NCI-H82 treated with DMSO at 0.1 percent for 48 hours (cell line): ENCODE measurements around the gene TMEM248.
A peak's percentile ranks its signal among the peaks of the same experiment; 100 is the strongest.
"Not testable (repeated sequence)": the region's sequence is repeated elsewhere in the genome, so short reads cannot be mapped to it uniquely, and the experiment has no call there.

Experiments
- DNase-seq: peaks from one replicate; lab custom pipeline; 2025; ENCODE audit not compliant: unreplicated experiment; lab: John Stamatoyannopoulos, UW

TMEM248 gene, protein sequence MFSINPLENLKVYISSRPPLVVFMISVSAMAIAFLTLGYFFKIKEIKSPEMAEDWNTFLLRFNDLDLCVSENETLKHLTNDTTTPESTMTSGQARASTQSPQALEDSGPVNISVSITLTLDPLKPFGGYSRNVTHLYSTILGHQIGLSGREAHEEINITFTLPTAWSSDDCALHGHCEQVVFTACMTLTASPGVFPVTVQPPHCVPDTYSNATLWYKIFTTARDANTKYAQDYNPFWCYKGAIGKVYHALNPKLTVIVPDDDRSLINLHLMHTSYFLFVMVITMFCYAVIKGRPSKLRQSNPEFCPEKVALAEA

DNA sequence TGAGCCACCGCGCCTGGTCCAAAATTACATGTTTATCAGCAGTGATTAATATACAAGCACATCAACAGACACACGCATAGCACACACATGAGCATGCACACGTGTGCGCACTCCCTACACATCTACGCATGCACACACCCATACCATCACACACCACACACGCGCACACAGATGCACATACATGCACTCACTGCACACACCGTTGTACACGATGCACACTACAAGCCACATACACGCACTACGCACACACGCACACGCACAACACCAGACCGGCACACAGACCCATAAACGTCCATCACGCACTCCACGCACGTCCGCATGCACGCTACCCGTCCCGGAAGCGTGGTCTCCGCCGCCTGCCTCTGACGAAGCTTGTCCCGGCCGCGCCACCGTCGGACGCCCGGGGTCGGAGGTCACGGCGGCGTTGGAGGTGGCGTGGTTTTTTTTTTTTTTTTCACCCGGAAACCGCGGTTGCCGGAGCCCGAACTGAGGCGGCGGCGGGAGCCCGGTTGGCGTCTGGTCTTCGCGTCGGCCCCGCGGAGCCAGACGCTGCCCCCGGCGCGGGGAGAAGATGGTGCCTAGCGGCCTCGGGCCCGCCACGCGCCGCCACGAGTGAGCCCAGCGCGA is at the start of gene TMEM248:
Gene TMEM248, plus strand, starts transcription at position 457 of the 627 bp plus-strand sequence. CDS start 20,641 bp downstream, outside the sequence.
- DNase-seq, result peak; percentile 47

DNA sequence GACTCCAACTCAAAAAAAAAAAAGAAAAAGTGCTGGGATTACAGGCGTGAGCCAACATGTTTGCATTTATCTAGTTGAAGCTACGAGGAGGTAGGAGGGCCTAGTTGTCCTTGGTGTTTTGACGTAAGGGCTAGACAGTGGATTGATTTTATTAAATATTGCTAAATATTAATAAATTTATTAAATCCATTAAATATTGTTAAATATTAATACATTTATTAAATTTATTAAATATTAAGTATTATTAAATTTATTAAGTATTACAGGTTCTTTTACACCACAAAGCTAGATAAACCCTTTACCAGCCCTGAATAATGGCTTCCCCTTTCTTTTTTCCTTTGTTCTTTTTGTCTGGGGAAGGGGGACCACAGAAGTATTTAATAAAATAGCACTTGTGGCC is 47.5 kb upstream of the TMEM248 start:
- no peak for DNase-seq

DNA sequence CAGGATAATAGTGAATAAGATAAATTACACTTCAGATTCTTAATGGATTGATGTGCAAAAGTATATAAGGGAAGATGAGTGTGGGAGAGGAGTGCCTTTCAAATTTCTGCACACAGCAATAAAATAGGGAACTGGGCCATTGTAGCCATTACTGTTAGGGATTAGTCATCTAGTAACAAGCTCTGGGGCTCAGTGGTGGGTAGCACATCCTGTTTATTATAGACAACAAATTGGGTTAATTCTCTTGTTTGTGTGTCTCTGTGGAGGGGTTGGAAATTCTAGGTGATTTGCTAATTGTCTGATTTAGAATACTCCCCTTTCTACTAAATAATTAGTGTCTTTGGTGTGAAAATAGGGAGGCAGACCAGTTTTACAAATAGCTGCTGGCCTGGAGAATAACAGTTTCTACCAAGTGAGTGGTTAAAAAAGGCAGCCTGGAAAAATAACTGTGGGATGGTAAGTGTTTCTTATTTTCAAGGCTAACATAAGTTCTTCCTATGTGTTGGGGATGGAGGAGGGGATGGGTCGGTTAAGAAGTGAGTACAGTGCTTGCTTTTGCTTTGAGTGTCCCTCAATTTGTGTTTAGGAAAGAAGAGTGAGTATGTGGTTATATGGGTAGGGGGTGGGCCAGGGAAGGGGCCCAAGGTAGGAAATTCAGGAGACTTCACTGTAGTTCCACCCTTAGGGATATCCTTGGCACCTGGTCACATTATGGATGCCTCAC is 43.3 kb upstream of the TMEM248 start:
- no peak for DNase-seq

DNA sequence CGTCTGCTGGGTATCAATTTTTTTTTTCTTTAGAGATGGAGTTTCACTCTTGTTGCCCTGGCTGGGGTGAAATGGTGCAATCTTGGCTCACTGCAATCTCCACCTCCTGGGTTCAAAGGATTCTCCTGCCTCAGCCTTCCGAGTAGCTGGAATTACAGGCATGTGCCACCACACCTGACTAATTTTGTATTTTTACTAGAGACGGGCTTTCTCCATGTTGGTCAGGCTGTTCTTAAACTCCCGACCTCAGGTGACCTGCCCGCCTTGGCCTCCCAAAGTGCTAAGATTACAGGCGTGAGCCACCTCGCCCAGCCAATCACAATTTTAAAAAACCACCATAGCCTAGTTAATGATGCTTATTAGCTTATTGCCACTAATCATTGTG is 42.7 kb upstream of the TMEM248 start:
- DNase-seq, result not testable (repeated sequence)

DNA sequence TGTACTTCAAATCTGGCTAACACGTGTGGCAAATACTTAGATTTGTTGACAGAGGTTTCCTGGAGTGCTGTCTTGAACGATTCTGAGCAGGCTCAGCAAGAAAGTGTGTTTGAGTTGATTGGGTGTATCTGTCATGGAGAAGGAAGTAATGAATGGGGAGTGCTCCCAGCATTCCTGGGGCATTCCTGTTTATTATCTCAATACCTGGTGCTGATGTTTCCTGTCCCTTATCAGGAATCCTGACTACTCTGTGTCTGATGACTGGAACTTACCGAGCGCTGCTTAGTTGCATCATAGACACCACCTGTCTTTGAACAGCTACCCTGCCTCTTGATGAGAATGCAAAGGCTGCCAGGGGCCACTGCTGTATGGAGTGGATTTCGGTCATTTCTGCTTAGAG is 41.0 kb upstream of the TMEM248 start:
- DNase-seq, result no peak

DNA sequence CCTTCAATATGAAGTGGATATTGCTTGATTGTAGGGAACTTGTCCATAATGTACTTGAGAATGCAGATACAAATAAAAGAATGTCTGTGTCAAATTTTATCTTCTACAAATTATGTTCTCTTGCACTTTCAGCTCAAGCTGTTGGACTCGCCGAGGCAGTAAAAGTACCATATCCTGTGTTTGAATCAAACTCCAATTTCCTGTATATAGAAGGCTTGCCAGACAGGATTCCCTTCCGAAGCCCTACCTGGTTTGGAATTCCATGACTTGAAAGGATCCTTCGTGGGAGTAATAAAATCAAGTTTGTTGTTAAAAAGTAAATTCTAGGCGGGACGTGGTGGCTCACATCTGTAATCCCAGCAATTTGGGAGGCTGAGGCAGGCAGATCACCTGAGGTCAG is 40.4 kb upstream of the TMEM248 start:
- DNase-seq, result not testable (repeated sequence)

DNA sequence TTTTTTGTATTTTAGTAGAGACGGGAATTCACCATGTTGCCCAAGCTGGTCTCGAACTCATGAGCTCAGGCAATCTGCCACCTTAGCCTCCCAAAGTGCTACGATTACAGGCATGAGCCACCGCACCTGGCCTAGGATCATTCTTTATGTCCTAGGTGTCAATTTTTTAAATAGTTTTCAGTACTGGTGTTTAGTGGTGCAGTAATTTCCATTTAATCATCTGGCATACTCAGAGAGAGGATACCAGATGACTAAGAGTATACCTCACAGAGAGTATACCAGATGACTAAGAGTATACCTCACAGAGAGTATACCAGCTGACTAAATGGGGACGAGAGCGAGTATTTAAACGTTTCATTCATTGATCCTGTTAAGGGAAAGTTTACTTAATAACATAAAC is 37.3 kb upstream of the TMEM248 start:
- no peak for DNase-seq

DNA sequence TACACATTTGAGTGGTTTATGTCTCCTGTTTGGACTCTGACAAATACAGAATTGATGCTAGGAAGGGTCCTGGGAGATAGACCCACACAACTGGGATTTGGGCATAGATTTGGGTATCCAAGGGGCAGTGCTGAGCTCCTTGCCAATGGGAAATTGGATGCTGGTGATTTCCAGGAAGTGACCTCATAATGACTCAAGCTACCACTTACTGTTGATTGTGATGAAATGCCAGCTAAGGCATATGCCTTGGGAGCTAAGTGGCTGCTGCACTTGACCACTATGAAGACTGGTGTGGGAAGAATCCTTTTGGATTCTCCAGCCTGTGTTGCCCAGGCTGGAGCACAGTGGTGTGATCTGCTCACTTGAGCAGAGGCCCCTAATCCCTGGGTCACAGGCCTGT is 36.5 kb upstream of the TMEM248 start:
- not testable (repeated sequence) for DNase-seq

DNA sequence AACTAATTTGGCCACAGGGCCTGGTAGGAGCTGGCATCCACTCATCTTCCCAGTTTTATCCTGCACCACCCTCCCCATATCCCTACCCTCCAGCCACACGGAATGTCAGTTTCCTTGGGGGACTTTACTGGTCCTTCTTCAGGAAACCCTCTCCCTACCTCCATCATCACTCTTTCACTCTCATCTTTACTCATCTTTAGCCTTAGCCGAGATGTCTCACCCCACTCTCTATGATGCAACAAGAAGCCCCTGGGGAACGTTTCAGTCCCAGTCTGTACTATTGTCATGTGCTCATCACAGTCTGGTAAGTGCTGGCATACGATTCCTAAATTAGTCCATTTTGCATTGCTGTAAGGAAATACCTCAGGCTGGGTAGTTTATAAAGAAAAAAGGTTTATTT is 34.9 kb upstream of the TMEM248 start:
- no peak for DNase-seq

DNA sequence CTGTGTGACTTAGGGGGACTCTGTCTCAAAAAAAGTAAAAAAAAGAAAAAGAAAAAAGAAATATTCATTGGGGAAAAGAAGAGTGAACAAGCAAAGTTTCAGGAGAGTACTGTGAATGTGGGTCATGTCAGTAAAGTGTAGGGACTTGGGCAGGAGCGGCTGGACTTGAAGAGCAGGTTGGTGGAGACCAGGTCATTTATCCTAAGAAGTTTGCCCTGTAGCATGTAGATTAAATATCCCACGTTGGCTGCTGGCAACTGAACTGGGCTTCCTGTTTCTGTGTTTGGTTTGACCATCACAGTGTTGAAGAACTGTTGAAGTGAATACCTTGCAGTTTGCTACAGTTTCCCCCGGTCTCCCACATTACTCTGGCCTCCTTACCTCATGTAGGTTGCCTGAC is 32.8 kb upstream of the TMEM248 start:
- not testable (repeated sequence) for DNase-seq

DNA sequence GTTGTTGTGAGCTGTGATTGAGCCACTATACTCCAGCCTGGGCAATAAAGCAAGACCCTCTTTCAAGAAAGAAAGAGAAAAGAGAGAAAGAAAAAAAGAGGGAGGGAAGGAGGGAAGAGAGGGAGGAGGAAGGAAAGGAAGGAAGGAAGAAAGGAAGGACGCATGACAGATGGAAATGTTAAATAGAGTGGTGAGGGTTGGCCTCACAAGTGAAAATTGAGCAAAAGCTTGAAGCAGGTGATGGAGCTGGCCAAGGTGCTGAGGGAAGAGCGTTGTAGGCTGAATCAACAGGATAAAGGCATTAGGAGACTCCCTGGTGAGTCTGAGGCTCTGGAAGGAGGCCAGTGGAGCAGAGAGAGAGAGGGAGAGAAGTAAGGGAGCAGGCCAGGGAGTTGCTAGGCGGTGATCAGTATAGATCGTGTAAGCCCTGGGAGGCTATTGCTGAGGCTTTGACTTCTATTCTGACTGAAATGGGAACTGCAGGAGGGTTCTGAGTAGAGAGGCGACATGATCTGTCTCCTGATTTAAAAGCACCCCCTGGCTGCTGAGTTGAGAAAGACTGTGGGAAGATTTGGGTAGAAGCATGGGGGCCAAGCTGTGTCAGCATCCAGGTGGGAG is 26.5 kb upstream of the TMEM248 start:
- DNase-seq, result no peak

DNA sequence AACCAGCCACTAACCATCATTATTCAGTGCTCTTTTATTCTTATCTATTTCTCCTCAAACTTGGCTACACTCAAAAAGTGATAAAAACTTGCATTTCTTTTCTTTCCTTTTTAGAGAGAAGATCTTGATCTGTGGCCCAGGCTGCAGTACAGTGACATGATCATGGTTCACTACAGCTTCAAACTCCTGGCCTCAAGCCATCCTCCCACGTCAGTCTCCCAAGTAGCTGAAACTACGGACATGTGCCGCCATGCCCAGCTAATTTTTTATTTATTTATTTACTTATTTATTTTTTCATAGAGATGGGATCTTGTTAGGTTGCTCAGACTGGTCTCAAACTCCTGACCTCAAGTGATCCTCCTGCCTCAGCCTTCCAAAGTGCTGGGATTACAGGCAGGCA is 24.6 kb upstream of the TMEM248 start:
- no peak for DNase-seq

DNA sequence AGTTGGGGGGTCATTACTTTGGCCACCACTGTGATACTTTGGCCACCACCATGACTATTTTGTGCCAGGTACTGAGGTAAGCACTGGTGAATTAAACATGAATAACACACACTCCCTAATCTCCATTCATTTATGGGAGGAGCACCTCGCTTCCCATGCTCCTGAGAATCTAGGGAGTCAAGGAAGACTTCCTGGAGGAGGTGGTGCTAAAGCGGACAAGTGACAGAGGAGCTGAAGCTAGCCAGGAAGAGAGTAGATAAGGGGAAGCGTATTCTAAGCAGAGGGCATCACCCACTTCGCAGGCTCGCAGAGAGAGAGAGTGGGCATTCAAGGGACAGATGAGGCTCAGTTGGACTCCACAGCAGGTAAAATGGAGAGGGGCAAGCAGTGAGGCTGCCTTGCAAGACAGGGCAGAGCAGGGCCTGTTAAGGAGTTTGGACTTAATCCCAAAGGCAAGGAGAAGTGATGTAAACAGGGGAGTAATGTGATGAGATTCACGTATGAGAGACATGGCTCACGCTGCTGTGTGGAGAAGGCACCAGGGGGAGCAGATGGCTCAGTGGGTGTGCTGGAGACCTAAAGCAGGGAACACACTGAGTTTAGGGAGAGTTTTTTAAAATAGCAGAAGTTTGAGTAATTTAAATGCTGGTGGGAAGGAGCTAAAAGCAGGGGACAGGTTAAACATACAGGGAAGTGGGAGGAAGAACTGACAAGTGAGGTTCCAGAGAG is 21.3 kb upstream of the TMEM248 start:
- peak; percentile 80 for DNase-seq

DNA sequence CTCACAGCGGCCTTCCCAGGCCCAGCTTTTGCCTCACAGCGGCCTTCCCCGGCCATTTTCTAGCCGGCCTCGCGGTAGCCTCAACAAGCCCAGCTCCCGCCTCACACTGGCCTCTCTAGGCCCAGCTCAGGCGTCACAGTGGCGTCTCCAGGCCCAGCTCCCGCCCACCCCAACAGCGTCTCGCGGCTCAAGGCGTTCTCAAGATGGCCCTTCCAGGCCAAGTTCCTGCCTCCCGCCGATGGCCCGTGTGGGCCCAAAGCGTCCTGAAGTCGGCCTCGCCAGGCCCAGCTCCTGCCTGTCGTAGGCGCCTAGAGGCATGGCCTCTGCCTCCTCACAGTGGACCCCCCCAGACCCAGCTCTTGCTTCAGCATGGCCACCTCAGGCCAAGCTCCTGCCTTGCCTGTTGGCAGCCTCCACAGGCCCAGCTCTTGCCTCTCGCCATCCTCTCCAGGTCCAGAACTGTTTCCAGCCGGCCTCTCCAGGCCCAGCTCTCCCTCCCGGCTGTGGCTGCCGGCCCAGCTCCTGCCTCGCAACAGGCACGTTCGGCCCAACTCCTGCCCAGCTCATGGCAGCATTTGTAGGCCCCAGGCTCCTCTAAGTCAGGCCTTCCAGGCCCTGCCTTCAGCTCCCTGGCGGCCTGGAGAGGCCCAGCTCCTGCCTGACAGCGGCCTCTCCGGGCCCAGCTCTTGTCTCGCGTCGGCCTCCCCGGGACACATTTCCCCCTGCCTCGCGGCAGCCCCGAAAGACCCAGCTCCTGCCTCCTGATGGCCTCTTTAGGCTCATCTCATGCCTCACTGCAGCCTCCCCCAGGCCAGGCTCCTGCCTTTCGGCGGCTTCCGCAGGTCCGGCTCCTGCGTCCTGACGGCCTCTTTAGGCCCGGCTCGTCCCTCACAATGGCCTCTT is 18.8 kb upstream of the TMEM248 start:
- no peak for DNase-seq

DNA sequence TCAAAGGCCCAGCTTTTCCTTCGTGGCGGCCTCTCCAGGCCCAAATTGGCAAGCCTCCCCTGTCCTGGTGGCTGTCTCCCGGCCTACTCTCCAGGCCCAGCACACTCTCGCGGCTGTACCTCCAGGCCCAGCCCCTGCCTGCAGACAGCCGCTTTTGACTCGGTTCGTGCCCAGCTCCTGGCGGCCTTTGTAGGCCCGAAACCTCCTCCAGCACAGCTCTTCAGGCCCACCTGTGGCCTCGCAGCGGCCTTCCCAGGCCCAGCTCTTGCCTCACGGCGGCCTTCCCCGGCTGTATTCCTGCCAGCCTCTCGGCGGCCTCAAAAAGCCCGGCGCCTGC is 18.2 kb upstream of the TMEM248 start:
- no peak for DNase-seq

DNA sequence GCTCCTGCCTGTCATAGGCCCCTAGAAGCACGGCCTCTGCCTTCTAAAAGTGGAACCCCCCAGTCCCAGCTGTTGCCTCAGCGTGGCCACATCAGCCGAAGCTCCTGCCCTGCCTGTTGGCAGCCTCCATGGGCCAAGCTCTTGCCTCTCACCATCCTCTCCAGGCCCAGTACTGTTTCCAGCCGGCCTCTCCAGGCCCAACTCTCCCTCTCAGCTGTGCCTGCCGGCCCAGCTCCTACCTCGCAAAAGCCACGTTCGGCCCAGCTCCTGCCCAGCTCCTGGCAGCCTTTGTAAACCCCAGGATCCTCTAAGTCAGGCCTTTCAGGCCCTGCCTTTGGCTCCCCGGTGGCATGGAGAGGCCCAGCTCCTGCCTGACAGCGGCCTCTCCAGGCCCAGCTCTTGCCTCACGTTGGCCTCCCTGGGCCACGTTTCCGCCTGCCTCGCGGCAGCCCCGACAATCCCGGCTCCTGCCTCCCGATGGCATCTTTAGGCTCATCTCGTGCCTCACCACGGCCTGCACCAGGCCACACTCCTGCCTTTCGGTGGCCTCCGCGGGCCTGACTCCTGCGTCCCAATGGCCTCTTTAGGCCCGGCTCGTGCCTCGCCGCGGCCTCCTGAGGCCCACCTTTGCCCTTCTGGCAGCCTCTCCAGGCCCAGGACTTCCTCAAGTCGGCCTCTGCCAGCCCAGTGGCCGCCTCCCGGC is 17.5 kb upstream of the TMEM248 start:
- no peak for DNase-seq

DNA sequence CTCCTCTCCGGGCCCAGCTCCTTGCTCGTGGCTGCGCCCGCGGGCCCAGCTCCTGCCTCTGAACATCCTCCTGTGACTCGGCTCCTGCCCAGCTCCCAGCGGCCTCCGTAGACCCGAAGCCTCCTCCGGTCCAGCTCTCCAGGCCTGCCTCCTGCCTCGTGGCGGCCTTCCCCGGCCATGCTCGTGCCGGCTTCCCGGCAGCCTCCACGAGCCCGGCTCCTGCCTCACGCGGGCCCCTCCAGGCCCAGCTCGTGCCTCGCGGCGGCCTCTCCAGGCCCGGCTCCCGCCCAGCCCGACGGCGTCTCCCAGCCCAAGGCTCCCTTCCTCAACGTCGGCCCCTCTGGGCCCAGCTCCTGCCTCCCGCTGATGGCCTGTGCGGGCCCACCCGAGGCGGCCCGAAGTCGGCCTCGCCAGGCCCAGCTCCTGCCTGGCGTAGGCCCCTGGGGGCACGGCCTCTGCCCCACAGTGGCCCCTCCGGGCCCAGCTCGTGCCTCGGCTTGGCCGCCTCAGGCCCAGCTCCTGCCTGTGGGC is 16.9 kb upstream of the TMEM248 start:
- DNase-seq, result no peak

DNA sequence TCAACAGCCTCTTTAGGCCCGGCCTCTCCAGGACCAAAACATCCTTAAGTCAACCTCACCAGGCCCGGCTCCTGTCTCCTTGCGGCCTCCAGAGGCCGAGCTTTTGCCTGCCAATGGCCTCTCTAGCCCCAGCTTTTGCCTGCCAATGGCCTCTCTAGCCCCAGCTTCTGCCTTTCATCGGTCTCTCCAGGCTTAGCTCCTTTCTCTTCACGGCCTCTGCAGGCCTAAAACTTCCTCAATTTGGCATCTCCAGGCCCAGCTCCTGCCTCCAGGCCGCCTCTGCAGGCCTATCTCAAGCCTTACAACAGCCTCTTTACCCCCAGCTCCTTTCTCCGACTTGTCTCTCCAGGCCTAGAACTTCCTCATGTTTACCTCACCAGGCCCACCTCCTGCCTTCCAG is 15.7 kb upstream of the TMEM248 start:
- DNase-seq, result no peak

DNA sequence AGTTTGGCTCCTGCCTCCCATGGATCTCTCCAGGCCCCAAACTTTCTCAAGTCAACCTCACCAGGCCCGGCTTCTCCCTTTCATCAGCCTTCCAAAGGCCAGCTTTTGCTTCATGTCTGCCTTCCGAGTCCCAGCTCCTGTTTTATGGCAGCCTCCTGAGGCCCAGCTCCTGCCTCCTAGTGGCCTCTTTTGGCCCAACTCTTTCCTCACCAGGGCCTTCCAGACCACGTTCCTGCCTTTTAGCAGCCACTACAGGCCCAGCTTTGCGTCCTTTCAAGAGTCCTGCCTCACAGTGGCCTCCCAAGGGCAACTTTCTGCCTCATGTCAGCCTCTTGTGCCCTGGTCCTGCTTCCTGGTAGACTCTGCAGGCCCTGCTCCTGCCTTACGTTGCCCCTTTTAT is 15.3 kb upstream of the TMEM248 start:
- DNase-seq, result no peak
